ENCODE results near the gene LHFPL3.

The LHFPL3 gene

DNA sequence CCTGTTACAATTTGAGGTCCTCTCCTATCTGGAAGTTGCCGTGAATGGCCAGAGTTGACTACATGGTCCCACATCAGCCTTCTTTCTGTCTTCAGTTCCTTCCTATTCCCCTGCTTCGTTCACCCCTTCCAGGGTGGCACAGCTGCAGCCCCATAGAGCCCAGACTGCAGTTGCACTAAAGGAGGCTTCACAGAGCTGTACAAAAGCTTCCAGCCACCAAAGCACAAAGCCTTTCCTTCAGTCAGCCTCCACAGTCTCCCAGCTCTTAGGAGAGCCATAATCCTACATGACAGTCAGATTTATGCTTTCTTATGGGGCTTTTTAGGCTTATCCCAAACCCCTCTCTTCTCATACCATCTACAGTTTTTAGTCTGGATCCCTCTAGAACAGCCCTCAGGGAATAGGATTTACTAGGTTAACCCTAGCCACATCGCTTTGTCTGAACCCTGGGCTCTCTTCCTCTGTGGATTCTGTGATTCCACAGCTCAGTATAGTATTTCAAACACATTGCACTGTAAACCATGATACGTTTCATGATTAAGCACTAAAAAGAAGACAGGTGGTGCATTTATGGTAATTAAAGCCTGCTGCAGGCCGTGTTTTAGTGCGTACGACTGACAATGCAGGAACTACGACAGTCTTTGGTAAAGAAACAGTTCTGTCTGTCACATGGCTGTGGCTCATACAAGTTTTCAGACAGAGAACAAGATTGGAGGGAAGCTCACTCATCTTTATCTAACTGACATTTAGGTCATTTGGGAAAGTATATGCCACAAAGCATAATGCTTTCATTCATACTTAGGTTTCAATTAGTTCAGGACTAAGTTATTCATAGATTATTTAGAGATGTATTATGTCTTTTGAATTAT, 477.3 kb downstream of the LHFPL3 start:
- DNase-seq: no peak

DNA sequence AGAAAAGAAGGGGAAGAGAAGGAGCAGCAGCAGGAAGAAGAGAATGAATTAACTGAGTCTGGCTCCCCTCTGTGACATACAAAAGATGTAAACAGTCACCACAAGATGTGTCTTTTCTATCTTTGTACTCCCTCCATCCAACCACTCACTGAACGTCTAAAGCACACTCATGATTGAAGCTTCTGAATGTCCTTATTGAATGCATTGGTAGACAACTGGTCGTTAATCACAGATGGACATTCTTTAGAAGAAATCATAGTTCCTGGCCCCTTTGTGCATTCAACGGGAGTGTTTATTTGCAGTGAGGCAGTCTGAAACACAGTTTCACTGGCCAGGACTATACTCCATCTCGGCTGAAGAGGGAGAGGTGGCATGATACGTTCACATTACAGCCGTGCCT, 479.3 kb downstream of the LHFPL3 start:
- DNase-seq: no peak

DNA sequence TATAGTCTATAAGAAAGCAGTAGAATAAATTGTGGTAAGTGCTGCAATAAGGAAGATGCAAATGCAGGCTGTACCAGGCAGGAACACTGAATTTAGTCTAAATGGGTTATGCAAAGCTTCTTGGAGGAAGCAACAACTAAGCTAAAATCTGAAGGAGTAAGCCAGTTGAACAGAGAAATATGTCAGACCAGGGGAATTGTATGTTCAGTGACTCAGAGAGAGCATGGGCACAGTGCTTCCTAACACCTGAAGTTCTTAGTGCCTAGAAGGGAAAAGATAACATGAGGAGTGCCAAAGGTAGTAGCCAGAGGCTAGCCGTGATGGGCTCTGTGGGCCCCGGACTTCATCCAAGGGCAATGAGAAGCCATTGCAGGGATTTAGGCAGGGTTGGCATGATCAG, 481.5 kb downstream of the LHFPL3 start:
- DNase-seq: no peak

GRCh38 chr7:104814126-104814525, 485.7 kb downstream of the LHFPL3 start:
- DNase-seq: no peak

DNA sequence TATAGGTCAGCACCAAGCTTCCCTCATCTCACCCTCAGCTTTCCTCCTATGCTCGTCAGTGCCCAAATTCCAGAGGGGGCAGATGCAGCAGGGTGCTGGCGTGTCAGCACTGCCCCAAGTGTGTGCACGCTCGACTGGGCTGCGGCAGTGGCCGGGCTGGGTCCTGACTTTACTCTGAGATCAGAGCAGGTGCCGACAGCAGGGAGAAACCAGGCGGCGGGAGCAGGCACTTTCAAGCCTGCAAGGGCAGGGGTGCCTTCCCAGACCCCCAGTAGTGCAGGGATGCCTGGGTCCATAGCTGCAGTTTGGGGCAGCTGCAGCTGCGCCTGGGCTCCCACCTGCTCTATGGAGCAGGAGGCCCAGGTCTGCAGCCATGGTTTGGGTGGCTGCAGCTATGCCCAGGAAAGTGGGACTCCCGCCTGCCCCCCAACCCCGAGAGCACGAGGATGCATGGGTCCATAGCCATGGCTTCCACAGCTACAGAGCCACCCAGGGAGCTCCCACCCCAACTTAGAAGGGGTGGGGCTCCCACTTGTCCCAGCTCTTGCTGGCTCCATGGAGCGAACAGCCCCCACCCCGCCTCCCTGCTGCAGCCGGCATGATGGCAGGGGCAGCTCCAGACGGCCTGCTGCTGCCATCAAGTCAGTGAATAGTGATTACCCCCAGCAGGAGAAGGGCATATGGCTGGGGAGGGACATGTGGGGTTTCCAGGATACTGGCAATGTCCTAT, 486.4 kb downstream of the LHFPL3 start:
- DNase-seq: no peak

DNA sequence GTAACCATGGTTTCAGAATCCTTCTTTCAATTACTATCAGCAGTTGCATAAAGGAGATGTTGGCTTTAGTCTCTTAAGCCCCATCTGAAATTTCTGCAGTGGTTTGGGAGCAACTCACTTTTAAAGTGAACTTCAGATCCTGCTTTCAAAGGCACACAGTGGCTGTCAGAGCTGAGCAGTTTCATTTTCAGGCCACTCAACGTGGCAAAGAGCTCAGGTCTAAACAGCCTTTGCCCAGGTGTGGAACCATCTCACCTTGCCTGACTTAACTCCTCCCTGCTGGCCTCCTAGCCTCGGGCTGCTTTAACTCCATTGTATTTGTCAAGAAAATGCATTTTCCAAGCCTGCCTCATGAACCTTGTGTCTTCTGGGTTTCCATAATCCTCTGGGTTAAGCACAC, 488.1 kb downstream of the LHFPL3 start:
- no peak for DNase-seq

DNA sequence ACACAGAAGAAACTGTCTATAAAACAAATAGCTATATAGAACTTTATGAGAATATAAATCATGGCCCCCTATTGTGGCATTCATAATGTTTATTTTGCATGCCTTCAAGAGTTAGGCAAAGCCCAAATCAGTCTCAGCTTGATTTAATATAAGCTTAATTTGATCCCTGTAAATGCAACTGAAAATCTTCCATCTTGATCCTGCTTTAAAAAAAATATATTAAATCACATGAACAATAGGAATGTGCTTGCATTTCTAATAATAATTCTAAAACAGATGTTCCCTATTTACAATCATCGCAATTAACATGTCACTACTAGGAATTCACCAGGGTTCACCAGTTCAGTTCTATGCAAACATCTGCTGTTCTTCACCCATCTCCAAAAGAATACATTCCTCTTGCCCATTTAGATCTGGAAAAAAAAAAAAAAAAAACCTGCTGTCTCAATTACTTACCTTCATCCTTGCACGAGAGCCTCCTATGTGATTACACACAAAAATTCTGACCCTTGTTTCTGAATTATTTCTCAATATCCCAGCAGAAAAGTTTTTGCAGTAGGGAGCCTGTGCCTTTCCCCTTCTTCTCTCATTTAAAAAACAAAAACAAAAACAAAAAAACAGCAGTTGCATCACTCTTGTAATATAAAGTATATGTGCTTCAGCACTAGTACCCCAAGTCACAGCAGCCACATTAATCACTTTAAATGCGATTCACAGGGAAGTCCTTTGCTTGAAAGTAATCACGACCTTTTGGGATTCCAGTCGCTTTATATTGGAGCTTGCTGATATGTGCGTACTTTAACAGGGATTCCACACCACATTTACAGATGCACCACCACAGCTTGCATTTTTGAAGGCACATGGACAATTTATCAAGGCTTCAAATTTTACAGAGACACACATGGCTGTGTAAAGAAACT, 490.8 kb downstream of the LHFPL3 start:
- no peak for DNase-seq

GRCh38 chr7:104820836-104821535, 492.6 kb downstream of the LHFPL3 start:
- no peak for DNase-seq

- no peak for DNase-seq
These were observed 494.8 kb downstream of the LHFPL3 start for GRCh38 chr7:104823177-104823576.

GRCh38 chr7:104825099-104825498, 496.7 kb downstream of the LHFPL3 start:
- DNase-seq: no peak

- no peak for DNase-seq
These were observed 497.7 kb downstream of the LHFPL3 start for GRCh38 chr7:104826135-104826534.

GRCh38 chr7:104836976-104837375, 508.6 kb downstream of the LHFPL3 start:
- DNase-seq: no peak

GRCh38 chr7:104838537-104839299, 510.3 kb downstream of the LHFPL3 start:
- DNase-seq: no peak

DNA sequence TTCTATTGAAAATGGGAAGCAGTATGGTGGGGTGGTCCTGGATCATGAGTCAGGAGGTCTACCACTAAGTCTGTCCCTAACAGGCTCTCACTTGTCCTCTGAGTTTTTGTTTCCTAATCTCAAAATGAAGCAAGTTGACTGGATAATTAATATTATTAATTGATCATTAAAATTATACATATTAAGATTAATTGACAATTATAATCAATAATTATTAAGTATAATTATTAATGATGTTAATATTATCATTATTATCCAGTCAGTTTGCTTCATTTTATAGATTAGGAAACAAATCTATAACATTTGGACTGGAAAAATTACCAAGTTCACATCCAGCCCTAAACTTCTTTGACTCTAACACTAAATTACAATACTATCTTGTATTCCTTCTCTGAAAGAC, 511.4 kb downstream of the LHFPL3 start:
- DNase-seq: no peak

- DNase-seq: no peak
These were observed 513.4 kb downstream of the LHFPL3 start for GRCh38 chr7:104841798-104842197.

GRCh38 chr7:104843198-104843597, 514.8 kb downstream of the LHFPL3 start:
- DNase-seq: no peak

- DNase-seq: no peak
These were observed 517.2 kb downstream of the LHFPL3 start for GRCh38 chr7:104845557-104845956.

DNA sequence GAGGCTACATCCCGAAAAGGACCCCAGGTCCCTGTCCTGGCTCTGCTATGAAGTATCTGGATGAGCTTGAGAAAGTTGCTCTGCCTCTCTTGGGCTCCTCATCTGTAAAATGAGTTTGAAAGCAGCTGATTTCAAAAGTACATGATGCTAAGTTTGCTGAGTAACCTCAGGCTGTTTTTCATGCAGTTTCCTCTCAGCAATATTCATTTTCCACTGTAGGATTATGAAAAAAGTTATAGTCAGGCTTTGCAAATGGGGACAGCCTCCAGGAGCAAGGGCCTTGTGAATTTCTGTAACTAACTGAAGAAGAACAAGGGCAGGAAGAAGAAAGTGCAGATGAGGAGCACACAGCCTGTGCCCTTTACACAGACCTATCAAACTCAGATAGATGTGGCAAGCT, 518.3 kb downstream of the LHFPL3 start:
- no peak for DNase-seq

GRCh38 chr7:104848138-104848990, 520.0 kb downstream of the LHFPL3 start:
- peak; percentile 49 for DNase-seq

- DNase-seq: no peak
These were observed 522.0 kb downstream of the LHFPL3 start for GRCh38 chr7:104850374-104850773.

- no peak for DNase-seq
These were observed 522.9 kb downstream of the LHFPL3 start for GRCh38 chr7:104851268-104851667.

All from CD4-positive, alpha-beta T cell treated with Interleukin-21 for 1 hour (primary cell).